Natural killer cell (primary cell): Measurements from ENCODE around the gene UQCRC1. TPM values are rescaled to one million over a fixed set of nuclear protein-coding genes. Genes with fewer than 3 reads are reported as not detected.
A peak's percentile ranks its signal among the peaks of the same experiment; 100 is the strongest.

Experiments
- ATAC-seq, 3 donors: fragments of 150-1000 bp in 2 of 3; fragments of 200-7000 bp in 1 of 3; cut with Tn5 transposase; 1 replicate in 1 of 3; 2 replicates in 2 of 3; pipeline ENCODE4 v1.10.0; 2021; ENCODE audit warnings: mild to moderate bottlenecking in 2 of 3, moderate library complexity in 2 of 3
- DNase-seq, 2 donors: peaks; one replicate each; pipeline versions ENCODE4 v3.0.0 to v3.0.0-alpha.2; 2013 to 2021; ENCODE audit warnings: mixed read lengths in 1 of 2
- H3K27ac ChIP-seq: one replicate; pipeline ENCODE4 v1.5.1; 2013; ENCODE audit warnings: mild to moderate bottlenecking, low read length
- H3K27me3 ChIP-seq: one replicate; pipeline ENCODE4 v1.6.1; 2013; ENCODE audit warnings: low read length; ENCODE audit not compliant: control insufficient read depth, insufficient read depth
- H3K36me3 ChIP-seq: one replicate; pipeline ENCODE4 v1.6.1; 2013; ENCODE audit warnings: low read length; ENCODE audit not compliant: control insufficient read depth, insufficient read depth
- H3K4me1 ChIP-seq: one replicate; pipeline ENCODE4 v1.6.1; 2013; ENCODE audit warnings: low read length; ENCODE audit not compliant: control insufficient read depth, insufficient read depth
- H3K4me3 ChIP-seq: one replicate; pipeline ENCODE4 v1.5.1; 2013; ENCODE audit warnings: low read length
- H3K9me3 ChIP-seq: one replicate; pipeline ENCODE4 v1.6.1; 2013; ENCODE audit warnings: low read length; ENCODE audit not compliant: control insufficient read depth, insufficient read depth
- H3K27ac Mint-ChIP-seq, 2 donors: one replicate each; pipeline ENCODE4 v1.8.0; 2022; ENCODE audit warnings: mild to moderate bottlenecking in 2 of 2, mixed read lengths in 2 of 2, moderate library complexity in 1 of 2
- H3K27me3 Mint-ChIP-seq, 2 donors: one replicate each; pipeline ENCODE4 v1.8.0; 2022; ENCODE audit warnings: low read depth in 2 of 2, mixed read lengths in 2 of 2
- H3K36me3 Mint-ChIP-seq: one replicate; pipeline ENCODE4 v1.8.0; 2022; ENCODE audit warnings: mixed read lengths
- H3K4me1 Mint-ChIP-seq, 2 donors: one replicate each; pipeline ENCODE4 v1.8.0; 2022; ENCODE audit warnings: mixed read lengths in 2 of 2
- H3K4me3 Mint-ChIP-seq: one replicate; pipeline ENCODE4 v1.8.0; 2022; ENCODE audit warnings: mild to moderate bottlenecking, moderate library complexity, mixed read lengths
- H3K9me3 Mint-ChIP-seq, 2 donors: one replicate each; pipeline ENCODE4 v1.8.0; 2022; ENCODE audit warnings: mixed read lengths in 2 of 2
- WGBS: methylation state at CpG from one replicate; pipeline ENCODE4 v1.1.7; 2013; ENCODE audit warnings: missing lambda C conversion rate; ENCODE audit not compliant: insufficient coverage; 5-methylcytosine and 5-hydroxymethylcytosine counted together
- intact Hi-C: fragments of 100-400 bp; cut with micrococcal nuclease; formaldehyde crosslinking; loops from one replicate; pipeline ENCODE4 v1.14.2; 2022
- total RNA-seq, 4 donors: library from RNA; stranded (reverse); fragments of 120-200 nt in 1 of 4; gene quantifications; one replicate each; pipeline versions ENCODE4 v1.2.3 to v1.2.4, GENCODE V29; 2013 to 2022
- TF ChIP-seq, protein P1 (sequence below): fragments of 200-600 bp; IDR thresholded peaks from one replicate; pipeline ENCODE4 v1.8.0; 2022; ENCODE audit warnings: antibody characterized with exemption

Gene UQCRC1
- total RNA-seq, 3 donors from 2014 or later (not counting 1 experiment from before 2014, with no cell fraction given): 117 to 139 (median 124) TPM

DNA sequence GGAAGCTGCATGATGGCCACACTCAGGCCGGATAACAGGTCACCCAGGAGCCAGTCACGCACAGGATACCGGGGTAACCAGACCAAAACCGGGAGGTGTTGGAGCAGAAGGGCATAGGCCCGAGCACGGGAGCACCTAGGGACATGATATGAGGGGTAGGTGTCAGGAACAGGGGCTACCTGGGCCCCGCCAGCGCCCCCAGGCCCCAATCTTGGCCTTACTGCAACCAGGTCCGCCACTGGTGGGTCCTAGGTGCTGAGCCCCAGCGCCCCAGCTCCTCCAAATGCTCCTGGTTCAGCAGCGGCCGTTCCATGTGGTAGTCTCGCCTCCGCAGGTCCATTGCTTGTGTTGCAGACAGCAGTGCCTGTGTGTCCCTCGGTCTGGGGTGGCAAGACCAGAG is 23.8 kb upstream of the UQCRC1 start:
- H3K36me3 Mint-ChIP-seq: no peaks in the 10 kb centered on the region
- Histone ChIP-seq H3K27me3 (no peaks in the 10 kb centered on the region), H3K9me3 (no peaks in the 10 kb centered on the region), H3K4me1 (peaks cover 23% of the 10 kb centered on the region), H3K27ac (no peak overlapping the region), H3K4me3 (no peak overlapping the region), H3K36me3 (peaks cover 4% of the 10 kb centered on the region)
- intact Hi-C loops: no loop called here
- no peaks in the 10 kb centered on the region for H3K27me3 Mint-ChIP-seq
- H3K9me3 Mint-ChIP-seq: no peaks in the 10 kb centered on the region
- WGBS: 97% methylated on average over 15 of the region's 15 CpGs
- ATAC-seq: no peak
- TF ChIP-seq, protein P1, sequence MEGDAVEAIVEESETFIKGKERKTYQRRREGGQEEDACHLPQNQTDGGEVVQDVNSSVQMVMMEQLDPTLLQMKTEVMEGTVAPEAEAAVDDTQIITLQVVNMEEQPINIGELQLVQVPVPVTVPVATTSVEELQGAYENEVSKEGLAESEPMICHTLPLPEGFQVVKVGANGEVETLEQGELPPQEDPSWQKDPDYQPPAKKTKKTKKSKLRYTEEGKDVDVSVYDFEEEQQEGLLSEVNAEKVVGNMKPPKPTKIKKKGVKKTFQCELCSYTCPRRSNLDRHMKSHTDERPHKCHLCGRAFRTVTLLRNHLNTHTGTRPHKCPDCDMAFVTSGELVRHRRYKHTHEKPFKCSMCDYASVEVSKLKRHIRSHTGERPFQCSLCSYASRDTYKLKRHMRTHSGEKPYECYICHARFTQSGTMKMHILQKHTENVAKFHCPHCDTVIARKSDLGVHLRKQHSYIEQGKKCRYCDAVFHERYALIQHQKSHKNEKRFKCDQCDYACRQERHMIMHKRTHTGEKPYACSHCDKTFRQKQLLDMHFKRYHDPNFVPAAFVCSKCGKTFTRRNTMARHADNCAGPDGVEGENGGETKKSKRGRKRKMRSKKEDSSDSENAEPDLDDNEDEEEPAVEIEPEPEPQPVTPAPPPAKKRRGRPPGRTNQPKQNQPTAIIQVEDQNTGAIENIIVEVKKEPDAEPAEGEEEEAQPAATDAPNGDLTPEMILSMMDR: no peak
- H3K4me3 Mint-ChIP-seq: no peak overlapping the region
- DNase-seq: no peak
- peaks cover 0 to 27% of the 10 kb centered on the region in 2 donors for H3K4me1 Mint-ChIP-seq
- no peak overlapping the region for H3K27ac Mint-ChIP-seq

DNA sequence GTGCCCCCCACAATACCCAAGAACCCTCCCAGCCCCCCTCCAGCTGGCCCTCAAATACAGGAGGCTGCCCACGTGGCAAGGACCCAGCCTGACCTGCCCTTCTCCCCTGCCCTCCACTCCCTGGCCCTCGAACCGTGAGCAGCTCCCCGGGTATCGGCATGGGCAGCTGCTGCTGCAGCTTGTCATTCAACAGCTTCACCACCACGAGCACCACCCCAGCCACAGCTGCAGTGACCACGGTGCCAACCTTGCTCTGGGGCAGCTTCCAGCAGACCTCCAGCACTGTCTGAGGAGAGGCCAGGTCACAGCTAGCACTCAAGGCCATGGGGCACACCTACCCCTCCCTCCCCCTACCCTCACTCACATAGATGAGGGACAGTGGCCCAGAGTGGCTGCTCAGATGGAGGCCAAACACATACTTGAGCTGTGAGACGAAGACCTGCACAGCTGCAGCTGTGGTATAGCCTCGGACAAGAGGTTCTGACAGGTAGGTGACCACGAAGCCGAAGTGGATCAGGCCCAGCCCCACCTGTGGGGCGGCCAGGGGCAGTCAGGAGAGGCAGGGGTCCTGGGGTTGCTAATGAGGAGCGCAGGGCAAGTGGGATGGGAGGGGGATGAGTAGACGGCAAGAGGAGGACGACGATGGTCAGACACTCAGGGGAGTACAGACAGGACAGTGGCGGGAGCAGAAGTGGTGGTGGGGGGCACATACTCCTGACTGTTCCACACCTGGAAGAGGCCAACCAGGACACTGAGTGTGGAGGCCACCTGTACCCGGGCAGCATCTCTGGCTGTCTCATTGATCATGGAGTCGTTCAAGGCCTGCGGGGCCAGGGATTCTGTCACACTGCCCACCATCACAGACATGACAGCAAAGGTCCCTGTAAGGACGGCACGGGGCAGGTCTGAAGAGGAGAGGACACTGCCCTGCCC is 22.3 kb upstream of the UQCRC1 start:
- H3K27me3 Mint-ChIP-seq: no peaks in the 10 kb centered on the region
- 89% methylated on average over 22 of the region's 22 CpGs for WGBS
- H3K4me1 Mint-ChIP-seq: peaks cover 0 to 27% of the 10 kb centered on the region in 2 donors
- H3K27ac Mint-ChIP-seq: no peak overlapping the region
- DNase-seq (no peak), ATAC-seq (no peak)
- Histone ChIP-seq H3K4me1 (peaks cover 23% of the 10 kb centered on the region), H3K9me3 (no peaks in the 10 kb centered on the region), H3K36me3 (peaks cover 6% of the 10 kb centered on the region), H3K27me3 (no peaks in the 10 kb centered on the region), H3K27ac (no peak overlapping the region), H3K4me3 (no peak overlapping the region)
- TF ChIP-seq, protein P1: no peak
- no peaks in the 10 kb centered on the region for H3K9me3 Mint-ChIP-seq
- H3K36me3 Mint-ChIP-seq: no peaks in the 10 kb centered on the region
- peak overlapping the region; percentile 31 for H3K4me3 Mint-ChIP-seq
- intact Hi-C loops: no loop called here

DNA sequence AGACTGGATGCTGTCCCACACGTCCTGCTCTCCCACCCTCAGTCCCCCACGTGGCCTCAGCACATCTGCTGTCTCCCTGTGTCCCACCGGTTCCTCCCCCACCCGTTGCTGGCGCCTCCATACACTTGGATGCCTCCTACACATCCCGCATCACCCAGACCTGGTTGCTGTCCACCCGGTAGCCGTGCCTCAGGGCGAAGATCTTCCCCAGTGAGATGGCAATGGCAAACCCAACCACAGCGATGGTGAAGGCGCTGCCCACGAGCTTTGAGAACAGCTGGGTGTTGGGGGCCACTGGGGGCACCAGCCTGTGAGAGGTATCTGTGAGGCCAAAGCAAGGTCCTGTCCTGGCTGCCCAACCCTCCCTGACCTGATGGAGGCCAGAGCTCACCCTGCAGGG is 21.4 kb upstream of the UQCRC1 start:
- Mint-ChIP-seq H3K27ac (no peak overlapping the region), H3K9me3 (no peaks in the 10 kb centered on the region), H3K4me1 (peaks cover 0 to 27% of the 10 kb centered on the region in 2 donors), H3K4me3 (no peak overlapping the region), H3K27me3 (no peaks in the 10 kb centered on the region), H3K36me3 (no peaks in the 10 kb centered on the region)
- Histone ChIP-seq H3K27ac (no peak overlapping the region), H3K36me3 (peaks cover 6% of the 10 kb centered on the region), H3K4me1 (peaks cover 16% of the 10 kb centered on the region), H3K9me3 (no peaks in the 10 kb centered on the region), H3K27me3 (no peaks in the 10 kb centered on the region), H3K4me3 (no peak overlapping the region)
- TF ChIP-seq, protein P1: no peak
- intact Hi-C loops: no loop called here
- DNase-seq (no peak), ATAC-seq (no peak)
- WGBS: 95% methylated on average over 12 of the region's 12 CpGs
